Measurements from ENCODE around the gene ZNF773.

DNA sequence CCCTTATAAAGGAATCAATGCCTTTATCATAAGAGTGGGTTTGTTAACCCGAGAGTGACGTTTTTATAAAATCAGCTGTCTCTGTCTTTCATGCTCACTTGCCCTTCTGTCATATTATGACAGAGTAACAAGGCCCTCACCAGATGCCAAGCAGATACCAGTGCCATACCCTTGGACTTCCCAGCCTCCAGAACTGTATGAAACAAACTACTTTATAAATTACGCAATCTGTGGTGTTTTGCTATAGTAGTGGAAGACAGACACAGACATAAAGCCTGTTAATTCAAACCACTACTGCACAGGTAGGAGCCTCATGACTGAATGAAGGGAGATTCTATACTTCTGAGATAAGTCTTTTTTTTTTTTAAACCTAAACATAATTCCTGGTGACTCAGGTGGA lies 47.4 kb upstream of the ZNF773 start:
- TF ChIP-seq, protein P1, sequence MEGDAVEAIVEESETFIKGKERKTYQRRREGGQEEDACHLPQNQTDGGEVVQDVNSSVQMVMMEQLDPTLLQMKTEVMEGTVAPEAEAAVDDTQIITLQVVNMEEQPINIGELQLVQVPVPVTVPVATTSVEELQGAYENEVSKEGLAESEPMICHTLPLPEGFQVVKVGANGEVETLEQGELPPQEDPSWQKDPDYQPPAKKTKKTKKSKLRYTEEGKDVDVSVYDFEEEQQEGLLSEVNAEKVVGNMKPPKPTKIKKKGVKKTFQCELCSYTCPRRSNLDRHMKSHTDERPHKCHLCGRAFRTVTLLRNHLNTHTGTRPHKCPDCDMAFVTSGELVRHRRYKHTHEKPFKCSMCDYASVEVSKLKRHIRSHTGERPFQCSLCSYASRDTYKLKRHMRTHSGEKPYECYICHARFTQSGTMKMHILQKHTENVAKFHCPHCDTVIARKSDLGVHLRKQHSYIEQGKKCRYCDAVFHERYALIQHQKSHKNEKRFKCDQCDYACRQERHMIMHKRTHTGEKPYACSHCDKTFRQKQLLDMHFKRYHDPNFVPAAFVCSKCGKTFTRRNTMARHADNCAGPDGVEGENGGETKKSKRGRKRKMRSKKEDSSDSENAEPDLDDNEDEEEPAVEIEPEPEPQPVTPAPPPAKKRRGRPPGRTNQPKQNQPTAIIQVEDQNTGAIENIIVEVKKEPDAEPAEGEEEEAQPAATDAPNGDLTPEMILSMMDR (IDR thresholded peaks at IDR 0.05) = no peak
- TF ChIP-seq POLR2A (IDR thresholded peaks at IDR 0.05) (no peak), EP300 (IDR thresholded peaks at IDR 0.05) (no peak)

Measured in stomach (tissue), 4 donors.